HG02642 (cell line): ENCODE results near the gene GRK2.
A peak's percentile ranks its signal among the peaks of the same experiment; 100 is the strongest.
"Not testable (repeated sequence)": the region's sequence is repeated elsewhere in the genome, so short reads cannot be mapped to it uniquely, and the experiment has no call there.

Experiments used
- ATAC-seq: cut with Tn5 transposase; IDR thresholded peaks from one replicate; pipeline ENCODE4 v1.9.1; 2021; ENCODE audit warnings: mild to moderate bottlenecking; ENCODE audit not compliant: unreplicated experiment, poor library complexity

Gene GRK2

GRCh38 chr11:67310246-67311050 is 44.2 kb downstream of the GRK2 start:
- no peak for ATAC-seq

GRCh38 chr11:67311051-67311555 is 44.8 kb downstream of the GRK2 start:
- no peak for ATAC-seq

- no peak for ATAC-seq
Measured at GRCh38 chr11:67311556-67312082, 45.3 kb downstream of the GRK2 start.

GRCh38 chr11:67312187-67313021 is 46.1 kb downstream of the GRK2 start:
- ATAC-seq = no peak

GRCh38 chr11:67313125-67313890 is 47.0 kb downstream of the GRK2 start:
- ATAC-seq = no peak

- ATAC-seq = no peak
Measured at GRCh38 chr11:67314218-67314617, 47.9 kb downstream of the GRK2 start.

GRCh38 chr11:67315325-67315909 is 49.1 kb downstream of the GRK2 start:
- ATAC-seq = no peak

GRCh38 chr11:67316882-67317204 is 50.6 kb downstream of the GRK2 start:
- ATAC-seq = no peak

GRCh38 chr11:67317205-67317887 is 51.1 kb downstream of the GRK2 start:
- peak; percentile 84 for ATAC-seq

GRCh38 chr11:67317888-67318555 is 51.7 kb downstream of the GRK2 start:
- ATAC-seq = no peak

GRCh38 chr11:67318876-67319275 is 52.6 kb downstream of the GRK2 start:
- not testable (repeated sequence) for ATAC-seq

- ATAC-seq = no peak
Measured at GRCh38 chr11:67320011-67320410, 53.7 kb downstream of the GRK2 start.

GRCh38 chr11:67320691-67321090 is 54.4 kb downstream of the GRK2 start:
- ATAC-seq = no peak

GRCh38 chr11:67321313-67321871 is 55.1 kb downstream of the GRK2 start:
- ATAC-seq = no peak

- no peak for ATAC-seq
Measured at GRCh38 chr11:67322049-67322448, 55.8 kb downstream of the GRK2 start.

GRCh38 chr11:67323526-67323925 is 57.3 kb downstream of the GRK2 start:
- ATAC-seq = no peak

GRCh38 chr11:67332081-67332691 is 65.9 kb downstream of the GRK2 start:
- ATAC-seq = no peak
